B cell (primary cell): ENCODE data around the gene PPP2R3A. TPM values are rescaled to one million over a fixed set of nuclear protein-coding genes. Genes with fewer than 3 reads are reported as not detected.

ENCODE experiments used
- ATAC-seq: fragments of 200-7000 bp; cut with Tn5 transposase; one replicate; pipeline ENCODE4 v1.10.0; 2021; ENCODE audit warnings: low read depth, mild to moderate bottlenecking, moderate number of reproducible peaks, moderate library complexity
- CTCF ChIA-PET: fragments of 350-600 bp; sonication (Branson Sonifier 250); formaldehyde crosslinking; loops from one replicate; lab custom pipeline; 2021; ENCODE audit warnings: antibody characterized with exemption, inconsistent platforms; lab: Charles Lee
- POLR2A ChIA-PET: fragments of 350-600 bp; sonication (Branson Sonifier 250); formaldehyde crosslinking; loops from one replicate; lab custom pipeline; 2021; ENCODE audit warnings: antibody characterized with exemption; lab: Charles Lee
- DNase-seq: peaks from one replicate; pipeline ENCODE4 v3.0.0; 2013
- H2AFZ ChIP-seq: 2 replicates; pipeline ENCODE4 v1.6.1; 2012; ENCODE audit warnings: mild to moderate bottlenecking, low read depth, low read length; ENCODE audit not compliant: insufficient read depth, poor library complexity, severe bottlenecking
- H3K27ac ChIP-seq, 2 donors: 1 replicate in 1 of 2; 2 replicates in 1 of 2; pipeline ENCODE4 v1.5.1; 2012 to 2013; ENCODE audit warnings: low read length in 2 of 2, mild to moderate bottlenecking in 2 of 2, moderate library complexity in 1 of 2
- H3K27me3 ChIP-seq, 4 experiments: fragments of 200-600 bp in 1 of 4; sonication (generic) in 1 of 4; replicated peaks in 1 of 4; 1 replicate in 2 of 4; 2 replicates in 2 of 4; pipeline versions ENCODE4 v1.6.1 to v1.7.0; 2013 to 2016; ENCODE audit warnings: low read length in 3 of 4, mild to moderate bottlenecking in 2 of 4, mixed read lengths in 1 of 4, moderate library complexity in 1 of 4; ENCODE audit not compliant: insufficient read depth in 4 of 4, control insufficient read depth in 3 of 4; ENCODE audit errors: control extremely low read depth in 1 of 4
- H3K36me3 ChIP-seq, 2 experiments: replicated peaks in 1 of 2; 1 replicate in 1 of 2; 2 replicates in 1 of 2; pipeline versions ENCODE4 v1.6.1 to v1.7.1; 2013; ENCODE audit warnings: low read length in 1 of 2; ENCODE audit not compliant: insufficient read depth in 2 of 2, control insufficient read depth in 1 of 2; ENCODE audit errors: control extremely low read depth in 1 of 2, extremely low read depth in 1 of 2
- H3K4me1 ChIP-seq, 2 donors: fragments of 200-600 bp in 1 of 2; sonication (generic) in 1 of 2; 1 replicate in 1 of 2; 2 replicates in 1 of 2; pipeline versions ENCODE4 v1.5.1 to v1.6.1; 2013 to 2017; ENCODE audit warnings: low read length in 2 of 2; ENCODE audit not compliant: control insufficient read depth in 2 of 2, insufficient read depth in 2 of 2
- H3K4me2 ChIP-seq: replicated peaks from 2 replicates; pipeline ENCODE3; 2012; ENCODE audit warnings: mild to moderate bottlenecking, low read depth, low read length; ENCODE audit not compliant: poor library complexity, severe bottlenecking
- H3K4me3 ChIP-seq, 5 experiments: fragments of 200-600 bp in 1 of 5; sonication (generic) in 1 of 5; 1 replicate in 3 of 5; 2 replicates in 2 of 5; pipeline versions ENCODE4 v1.5.1 to v1.7.0; 2011 to 2016; ENCODE audit warnings: low read length in 4 of 5, mild to moderate bottlenecking in 4 of 5, low read depth in 2 of 5, control low read depth in 1 of 5, moderate library complexity in 1 of 5; ENCODE audit not compliant: insufficient read depth in 1 of 5; ENCODE audit errors: control extremely low read depth in 1 of 5, extremely low read depth in 1 of 5
- H3K79me2 ChIP-seq: fragments of 200-600 bp; sonication (generic); one replicate; pipeline ENCODE4 v1.6.0; 2016; ENCODE audit warnings: low read length; ENCODE audit not compliant: control insufficient read depth, insufficient read depth
- H3K9ac ChIP-seq: fragments of 200-600 bp; sonication (generic); 2 replicates; pipeline ENCODE4 v1.6.1; 2017; ENCODE audit warnings: mild to moderate bottlenecking, low read length, moderate library complexity
- H3K9me3 ChIP-seq, 3 donors: one replicate each; pipeline versions ENCODE4 v1.6.1 to v1.7.1; 2013; ENCODE audit warnings: low read length in 2 of 3; ENCODE audit not compliant: control insufficient read depth in 2 of 3, insufficient read depth in 1 of 3; ENCODE audit errors: control extremely low read depth in 1 of 3
- H4K20me1 ChIP-seq: 2 replicates; pipeline ENCODE4 v1.6.0; 2012; ENCODE audit warnings: mild to moderate bottlenecking, low read length; ENCODE audit not compliant: insufficient read depth, control insufficient read depth, poor library complexity, severe bottlenecking
- H3K27ac Mint-ChIP-seq: one replicate; pipeline ENCODE4 v1.8.0; 2021; ENCODE audit warnings: mixed read lengths
- H3K27me3 Mint-ChIP-seq: one replicate; pipeline ENCODE4 v1.8.0; 2021; ENCODE audit warnings: mixed read lengths
- H3K4me1 Mint-ChIP-seq: one replicate; pipeline ENCODE4 v1.8.0; 2021; ENCODE audit warnings: mixed read lengths
- H3K4me3 Mint-ChIP-seq: one replicate; pipeline ENCODE4 v1.8.0; 2021; ENCODE audit warnings: mixed read lengths
- H3K9me3 Mint-ChIP-seq: one replicate; pipeline ENCODE4 v1.8.0; 2022; ENCODE audit warnings: mixed read lengths; ENCODE audit not compliant: insufficient read depth
- EZH2 ChIP-seq: IDR thresholded peaks from 2 replicates; pipeline ENCODE4 v1.6.1; 2012; ENCODE audit warnings: borderline replicate concordance, low read depth, mild to moderate bottlenecking, moderate library complexity, low read length; ENCODE audit not compliant: insufficient read depth, poor library complexity, severe bottlenecking
- WGBS: methylation state at CpG from one replicate; pipeline ENCODE4 v1.1.5; 2013; ENCODE audit warnings: missing lambda C conversion rate; ENCODE audit not compliant: insufficient coverage; 5-methylcytosine and 5-hydroxymethylcytosine counted together
- intact Hi-C: fragments of 100-400 bp; cut with micrococcal nuclease; formaldehyde crosslinking; loops from one replicate; pipeline ENCODE4 v1.10.0; 2022
- polyA plus RNA-seq: library from polyadenylated mRNA; depleted of rRNA; stranded (reverse); fragments of >200 nt; gene quantifications from 2 replicates; pipeline ENCODE4 v1.2.3, GENCODE V29; 2012
- total RNA-seq, 2 donors: library from RNA; stranded (reverse); fragments of 120-200 nt in 1 of 2; gene quantifications; 1 replicate in 1 of 2; 2 replicates in 1 of 2; pipeline versions ENCODE4 v1.2.3 to v1.2.4, GENCODE V29; 2013 to 2022
- TF ChIP-seq, protein P1 (sequence below): fragments of 200-600 bp; IDR thresholded peaks from one replicate; pipeline ENCODE4 v1.8.0; 2022; ENCODE audit warnings: antibody characterized with exemption, mild to moderate bottlenecking

The PPP2R3A gene
- total and polyA plus RNA-seq, 2 donors (not counting 1 experiment from before 2014, with no cell fraction given) = 0.03 to 0.22 TPM

- TF ChIP-seq, protein P1, sequence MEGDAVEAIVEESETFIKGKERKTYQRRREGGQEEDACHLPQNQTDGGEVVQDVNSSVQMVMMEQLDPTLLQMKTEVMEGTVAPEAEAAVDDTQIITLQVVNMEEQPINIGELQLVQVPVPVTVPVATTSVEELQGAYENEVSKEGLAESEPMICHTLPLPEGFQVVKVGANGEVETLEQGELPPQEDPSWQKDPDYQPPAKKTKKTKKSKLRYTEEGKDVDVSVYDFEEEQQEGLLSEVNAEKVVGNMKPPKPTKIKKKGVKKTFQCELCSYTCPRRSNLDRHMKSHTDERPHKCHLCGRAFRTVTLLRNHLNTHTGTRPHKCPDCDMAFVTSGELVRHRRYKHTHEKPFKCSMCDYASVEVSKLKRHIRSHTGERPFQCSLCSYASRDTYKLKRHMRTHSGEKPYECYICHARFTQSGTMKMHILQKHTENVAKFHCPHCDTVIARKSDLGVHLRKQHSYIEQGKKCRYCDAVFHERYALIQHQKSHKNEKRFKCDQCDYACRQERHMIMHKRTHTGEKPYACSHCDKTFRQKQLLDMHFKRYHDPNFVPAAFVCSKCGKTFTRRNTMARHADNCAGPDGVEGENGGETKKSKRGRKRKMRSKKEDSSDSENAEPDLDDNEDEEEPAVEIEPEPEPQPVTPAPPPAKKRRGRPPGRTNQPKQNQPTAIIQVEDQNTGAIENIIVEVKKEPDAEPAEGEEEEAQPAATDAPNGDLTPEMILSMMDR = no peak
- TF ChIP-seq EZH2 = no peak
- Histone ChIP-seq H3K9ac (no peak overlapping the region), H3K27me3 (peaks cover 0 to 20% (median 18%) of the 10 kb centered on the region in 4 experiments), H3K4me2 (peak overlapping the region; percentile 91), H4K20me1 (no peaks in the 10 kb centered on the region), H3K4me3 (no peak overlapping the region), H3K79me2 (no peaks in the 10 kb centered on the region), H3K4me1 (peaks cover 7 to 14% of the 10 kb centered on the region in 2 donors), H2AFZ (no peak overlapping the region), H3K27ac (no peak overlapping the region), H3K9me3 (peaks cover 0 to 7% (median 3%) of the 10 kb centered on the region in 3 donors), H3K36me3 (no peaks in the 10 kb centered on the region)
- Mint-ChIP-seq H3K27me3 (peaks cover 46% of the 10 kb centered on the region), H3K27ac (no peak overlapping the region), H3K9me3 (peaks cover 2% of the 10 kb centered on the region), H3K4me3 (peak overlapping the region; percentile 80), H3K4me1 (peaks cover 11% of the 10 kb centered on the region)
- WGBS = no CpG with 5 or more reads among the region's 2 CpGs
- ATAC-seq (no peak), DNase-seq (no peak)
- intact Hi-C loops = loop anchor here (5.0 kb wide), 1 partner anchor 895 kb away; the partner anchor contains the start of gene NCK1
- POLR2A ChIA-PET = no interaction called here
- CTCF ChIA-PET = no interaction called here
Observed at GRCh38 chr3:135966962-135967274, 1.4 kb downstream of the PPP2R3A start.

DNA sequence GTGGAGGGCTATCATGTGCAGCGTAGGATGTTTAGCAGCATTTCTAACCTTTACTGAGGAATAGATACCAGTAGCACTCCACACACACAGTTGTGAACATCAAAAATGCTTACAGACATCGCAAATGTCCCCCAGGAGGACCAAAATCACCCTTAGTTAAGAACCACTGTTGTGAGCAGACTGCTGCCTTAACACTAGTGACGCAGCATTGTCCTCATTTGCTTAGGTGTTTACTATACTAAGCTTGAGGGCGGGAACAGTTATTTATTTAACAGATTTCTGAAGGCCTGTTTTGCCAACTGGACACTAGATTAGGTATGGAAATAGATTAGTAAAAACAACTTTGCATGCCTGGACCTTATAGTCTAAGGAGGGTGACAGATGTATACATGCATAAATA lies 2.3 kb downstream of the PPP2R3A start:
- Histone ChIP-seq H3K4me2 (no peak overlapping the region), H3K4me1 (peaks cover 7 to 14% of the 10 kb centered on the region in 2 donors), H3K4me3 (no peak overlapping the region), H2AFZ (no peak overlapping the region), H3K27me3 (peaks cover 0 to 20% (median 18%) of the 10 kb centered on the region in 4 experiments), H3K27ac (no peak overlapping the region), H3K9me3 (peaks cover 0 to 4% (median 3%) of the 10 kb centered on the region in 3 donors), H4K20me1 (no peaks in the 10 kb centered on the region), H3K9ac (no peak overlapping the region), H3K79me2 (no peaks in the 10 kb centered on the region), H3K36me3 (no peaks in the 10 kb centered on the region)
- TF ChIP-seq, protein P1 = no peak
- TF ChIP-seq EZH2 = no peak
- ChIA-PET CTCF (no interaction called here), POLR2A (no interaction called here)
- H3K4me3 Mint-ChIP-seq = no peak overlapping the region
- DNase-seq (no peak), ATAC-seq (no peak)
- 96% methylated on average over 3 of the region's 4 CpGs for WGBS
- H3K9me3 Mint-ChIP-seq = peaks cover 2% of the 10 kb centered on the region
- H3K27ac Mint-ChIP-seq = no peak overlapping the region
- intact Hi-C loops = loop anchor here (5.0 kb wide), 1 partner anchor 894 kb away; the partner anchor contains the start of gene NCK1
- peaks cover 46% of the 10 kb centered on the region for H3K27me3 Mint-ChIP-seq
- H3K4me1 Mint-ChIP-seq = peaks cover 11% of the 10 kb centered on the region
